ENCODE results near the gene USP36. TPM values are rescaled to one million over a fixed set of nuclear protein-coding genes. Genes with fewer than 3 reads are reported as not detected.
A peak's percentile ranks its signal among the peaks of the same experiment; 100 is the strongest.
"Not testable (repeated sequence)": the region's sequence is repeated elsewhere in the genome, so short reads cannot be mapped to it uniquely, and the experiment has no call there.

Gene USP36
- total RNA-seq, 1 experiment from 2014 or later: 79.5 TPM

- TF ChIP-seq CTCF (IDR thresholded peaks at IDR 0.05; ENCODE audit: unreplicated experiment): no peak
- BruUV-seq (replicated peaks): no TSS peak
- peaks cover 47% of the 10 kb centered on the region for H3K36me3 Mint-ChIP-seq (ENCODE audit: insufficient read depth, unreplicated experiment)
- no peaks in the 10 kb centered on the region for H3K9me3 Mint-ChIP-seq (ENCODE audit: low read depth, unreplicated experiment)
- H3K27ac Mint-ChIP-seq (ENCODE audit: unreplicated experiment): peak overlapping the region; percentile 46
- no peak for DNase-seq
- no peak overlapping the region for H3K4me3 Mint-ChIP-seq (ENCODE audit: low read depth, unreplicated experiment)
- no peaks in the 10 kb centered on the region for H3K27me3 Mint-ChIP-seq (ENCODE audit: unreplicated experiment)
- intact Hi-C loops (cut with micrococcal nuclease; ENCODE audit: unreplicated experiment): no loop called here
- CTCF ChIA-PET: no interaction called here
- H3K4me1 Mint-ChIP-seq (ENCODE audit: low read depth, unreplicated experiment): peaks cover 34% of the 10 kb centered on the region
Observed at GRCh38 chr17:78878871-78879527, 38.4 kb upstream of the USP36 start.

- TF ChIP-seq CTCF (IDR thresholded peaks at IDR 0.05; ENCODE audit: unreplicated experiment): no peak
- CTCF ChIA-PET: interaction anchor here (1.2 kb wide), 1 partner anchor 23 kb away, joined by 6 read pairs; no protein-coding TSS in a partner anchor
- H3K4me1 Mint-ChIP-seq (ENCODE audit: low read depth, unreplicated experiment): peaks cover 34% of the 10 kb centered on the region
- no TSS peak for BruUV-seq (replicated peaks)
- no peak overlapping the region for H3K4me3 Mint-ChIP-seq (ENCODE audit: low read depth, unreplicated experiment)
- DNase-seq: no peak
- H3K9me3 Mint-ChIP-seq (ENCODE audit: low read depth, unreplicated experiment): no peaks in the 10 kb centered on the region
- no peak overlapping the region for H3K27ac Mint-ChIP-seq (ENCODE audit: unreplicated experiment)
- H3K27me3 Mint-ChIP-seq (ENCODE audit: unreplicated experiment): no peaks in the 10 kb centered on the region
- intact Hi-C loops (cut with micrococcal nuclease; ENCODE audit: unreplicated experiment): no loop called here
- H3K36me3 Mint-ChIP-seq (ENCODE audit: insufficient read depth, unreplicated experiment): peaks cover 39% of the 10 kb centered on the region
Observed at GRCh38 chr17:78878261-78878660, 37.6 kb upstream of the USP36 start.

- H3K9me3 Mint-ChIP-seq (ENCODE audit: low read depth, unreplicated experiment); H3K4me3 Mint-ChIP-seq (ENCODE audit: low read depth, unreplicated experiment); H3K27me3 Mint-ChIP-seq (ENCODE audit: unreplicated experiment); DNase-seq; CTCF ChIA-PET; intact Hi-C loops (cut with micrococcal nuclease; ENCODE audit: unreplicated experiment); BruUV-seq (replicated peaks): not testable (repeated sequence)
- peaks cover 27% of the 10 kb centered on the region for H3K4me1 Mint-ChIP-seq (ENCODE audit: low read depth, unreplicated experiment)
- H3K27ac Mint-ChIP-seq (ENCODE audit: unreplicated experiment): peak overlapping the region; percentile 19
- peaks cover 30% of the 10 kb centered on the region for H3K36me3 Mint-ChIP-seq (ENCODE audit: insufficient read depth, unreplicated experiment)
Observed at GRCh38 chr17:78876954-78877517, 36.4 kb upstream of the USP36 start.

- peaks cover 27% of the 10 kb centered on the region for H3K4me1 Mint-ChIP-seq (ENCODE audit: low read depth, unreplicated experiment)
- H3K27me3 Mint-ChIP-seq (ENCODE audit: unreplicated experiment): no peaks in the 10 kb centered on the region
- no peak overlapping the region for H3K4me3 Mint-ChIP-seq (ENCODE audit: low read depth, unreplicated experiment)
- intact Hi-C loops (cut with micrococcal nuclease; ENCODE audit: unreplicated experiment): no loop called here
- peak overlapping the region; percentile 19 for H3K27ac Mint-ChIP-seq (ENCODE audit: unreplicated experiment)
- CTCF ChIA-PET: no interaction called here
- no peaks in the 10 kb centered on the region for H3K9me3 Mint-ChIP-seq (ENCODE audit: low read depth, unreplicated experiment)
- TF ChIP-seq CTCF (IDR thresholded peaks at IDR 0.05; ENCODE audit: unreplicated experiment): no peak
- no TSS peak for BruUV-seq (replicated peaks)
- peaks cover 39% of the 10 kb centered on the region for H3K36me3 Mint-ChIP-seq (ENCODE audit: insufficient read depth, unreplicated experiment)
- DNase-seq: no peak
Observed at GRCh38 chr17:78876094-78876597, 35.5 kb upstream of the USP36 start.

Measured in Calu3 (cell line).